GM19239 (cell line): ENCODE data around the gene ANO10.
"Not testable (repeated sequence)": the region's sequence is repeated elsewhere in the genome, so short reads cannot be mapped to it uniquely, and the experiment has no call there.

Experiments used
- DNase-seq: peaks from one replicate; pipeline ENCODE4 v3.0.0; 2011; ENCODE audit warnings: low spot score; ENCODE audit not compliant: insufficient read length
- FAIRE-seq: peaks from 2 replicates; lab custom pipeline; 2011; peaks lifted over from hg19 to GRCh38; lab: Jason Lieb, UNC

Gene ANO10

DNA sequence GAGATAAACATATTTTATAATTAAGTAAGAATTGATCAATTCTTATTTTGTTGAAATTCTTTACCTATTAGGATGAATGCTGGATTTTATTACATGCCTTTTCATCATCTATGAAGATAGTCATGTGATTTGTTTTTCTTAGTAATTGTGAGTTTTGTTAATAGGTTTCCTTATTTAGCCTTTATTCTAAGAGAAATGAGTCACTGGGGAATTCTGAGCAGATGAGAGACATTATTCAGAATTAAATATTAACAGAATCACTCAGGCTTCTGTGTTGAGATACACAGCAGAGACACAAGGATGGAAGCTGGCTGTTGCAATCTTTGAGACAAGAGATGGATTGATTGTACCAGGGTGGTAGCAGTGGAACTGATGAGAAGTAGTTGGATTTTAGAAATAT is 7.4 kb upstream of the ANO10 start:
- no peak for FAIRE-seq
- DNase-seq, result no peak

DNA sequence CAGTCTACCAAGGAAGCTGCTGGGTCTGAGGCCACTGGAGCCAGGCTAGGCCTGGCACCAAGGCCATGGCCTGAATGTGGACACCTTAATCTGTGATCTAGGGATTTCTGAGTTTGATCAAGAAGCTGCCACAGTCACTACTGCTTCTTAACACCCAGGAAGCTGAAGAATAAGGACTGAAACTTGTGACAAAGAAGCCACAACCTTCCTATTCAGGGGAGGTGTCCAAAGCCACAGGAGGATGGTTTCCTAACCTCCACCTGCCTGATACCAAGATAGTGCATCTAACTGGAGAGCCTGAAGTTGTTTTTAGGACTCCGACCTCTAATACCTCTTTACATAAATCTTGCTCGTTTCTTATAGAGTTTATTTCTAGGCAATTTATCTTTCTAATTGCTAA is 5.5 kb upstream of the ANO10 start:
- DNase-seq, result no peak
- FAIRE-seq, result peak; percentile 63

DNA sequence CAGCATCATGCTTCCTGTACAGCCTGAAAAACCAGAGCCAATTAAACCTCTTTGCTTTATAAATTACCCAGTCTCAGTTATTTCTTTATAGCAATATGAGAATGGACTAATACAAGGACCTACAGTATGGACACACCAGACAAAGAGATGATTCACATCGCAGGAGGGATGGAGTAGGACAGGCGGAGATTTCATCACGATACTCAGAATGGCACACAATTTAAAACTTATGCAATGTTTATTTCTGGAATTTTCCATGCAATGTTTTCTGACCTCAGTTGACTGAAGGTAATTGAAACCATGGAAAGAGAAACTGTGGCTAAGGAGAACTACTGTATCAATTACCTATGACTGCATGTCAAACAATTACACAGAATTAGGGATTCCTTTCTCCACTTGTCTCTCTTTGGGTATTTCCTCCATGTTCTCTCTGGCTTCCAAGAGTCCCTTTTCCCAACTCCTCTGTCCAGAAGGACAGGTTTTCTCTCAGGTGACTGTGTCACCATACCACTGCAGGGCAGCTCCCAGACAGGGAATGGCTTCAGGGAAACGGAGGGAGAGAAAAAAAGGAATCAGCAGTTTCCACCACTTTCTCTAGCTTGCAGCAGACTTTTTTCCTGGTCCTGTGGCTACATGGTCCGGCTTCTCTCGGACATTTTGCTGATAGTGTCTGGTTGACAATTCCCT is 3.0 kb upstream of the ANO10 start:
- FAIRE-seq (no peak), DNase-seq (no peak)

DNA sequence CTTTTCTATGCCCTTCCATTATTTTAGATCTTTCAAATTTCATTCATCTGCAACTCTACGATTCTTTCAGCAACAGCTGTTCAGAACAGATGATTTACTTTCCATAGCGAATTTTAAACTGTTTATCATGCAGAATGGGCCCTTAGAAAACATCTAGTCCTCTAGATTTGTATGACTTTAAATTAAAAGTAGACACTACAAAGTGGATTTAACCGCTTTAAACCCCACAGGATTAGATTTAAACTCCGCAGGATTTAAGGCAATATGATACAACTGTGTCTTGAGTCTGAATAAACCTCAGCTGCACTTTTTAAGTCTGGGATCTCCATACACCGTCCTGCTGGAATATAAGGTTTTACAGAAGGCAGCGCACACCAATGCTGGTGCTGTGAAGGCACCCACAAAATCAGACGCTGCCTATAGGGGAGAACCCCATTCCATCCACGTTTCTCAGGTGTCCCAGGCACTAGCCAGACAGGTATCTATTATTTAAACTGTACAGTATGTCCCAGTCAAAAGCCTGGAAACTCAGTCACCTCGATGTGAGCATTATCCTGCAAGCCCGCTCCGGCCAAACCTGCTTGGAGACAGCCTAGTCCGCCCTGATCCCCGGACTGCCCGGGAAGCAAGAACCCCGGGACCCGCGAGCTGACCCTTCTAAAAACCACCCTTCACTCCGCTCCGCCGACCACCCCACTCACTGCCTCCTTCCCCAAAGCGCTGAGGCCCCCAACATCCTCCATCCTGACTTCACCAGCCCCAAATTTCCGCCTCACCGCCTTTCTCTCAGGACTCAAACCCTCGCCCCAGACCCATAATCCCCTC is 768 bp downstream of the ANO10 start:
- FAIRE-seq (peak; percentile 54), DNase-seq (no peak)

DNA sequence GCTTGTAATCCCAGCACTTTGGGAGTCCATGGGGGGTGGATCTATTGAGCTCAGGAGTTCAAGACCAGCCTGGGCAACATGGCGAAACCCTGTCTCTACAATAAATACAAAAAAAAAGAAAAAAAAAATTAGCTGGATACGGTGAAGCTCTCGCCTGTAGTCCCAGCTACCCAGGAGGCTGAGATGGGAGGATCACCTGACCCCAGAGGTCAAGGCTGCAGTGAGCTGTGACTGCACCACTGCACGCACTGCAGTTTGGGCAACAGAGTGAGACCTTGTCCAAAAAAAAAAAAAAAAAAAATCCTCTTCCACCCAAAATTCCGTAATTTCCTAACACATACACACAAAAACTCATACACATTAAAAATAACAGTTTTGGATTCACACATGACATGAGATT is 2.2 kb downstream of the ANO10 start:
- FAIRE-seq, result no peak
- no peak for DNase-seq

DNA sequence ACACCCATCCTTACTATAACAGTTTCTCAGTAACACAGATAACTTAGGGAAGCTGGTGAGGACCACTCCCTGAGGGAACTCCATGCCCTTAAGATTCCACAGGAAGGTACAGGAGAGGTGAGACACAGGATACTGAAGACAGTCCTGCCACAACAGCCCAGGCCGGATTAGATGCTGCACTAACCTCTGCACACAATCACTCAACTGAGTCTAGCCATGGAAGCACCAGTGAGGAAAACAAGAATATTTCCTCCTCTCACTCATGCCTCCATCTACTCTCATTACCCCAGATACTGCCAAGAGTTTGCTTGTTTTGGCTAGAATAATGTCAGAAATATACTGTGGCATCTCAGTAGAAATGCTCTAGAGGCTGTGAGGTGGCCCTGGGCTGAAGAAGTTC is 3.7 kb downstream of the ANO10 start:
- no peak for FAIRE-seq
- no peak for DNase-seq

DNA sequence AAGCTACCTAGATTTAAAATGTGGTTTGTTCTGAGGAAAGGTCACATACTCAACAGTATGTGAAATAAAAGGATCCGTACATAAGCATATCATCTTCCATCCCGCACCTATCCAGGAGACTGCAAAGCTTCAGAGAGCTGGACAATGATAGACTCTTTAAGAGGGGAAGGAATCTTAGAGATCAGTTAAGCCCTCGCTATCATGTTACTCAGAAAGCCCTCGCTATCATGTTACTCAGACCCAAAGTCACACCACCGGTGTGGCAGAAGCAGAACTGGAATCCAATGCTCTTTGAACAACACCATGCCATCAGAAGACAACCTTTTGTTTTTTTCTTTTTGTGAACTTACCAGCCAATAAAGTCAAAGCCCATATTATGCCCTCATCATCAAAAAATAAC is 5.8 kb downstream of the ANO10 start:
- DNase-seq, result no peak

DNA sequence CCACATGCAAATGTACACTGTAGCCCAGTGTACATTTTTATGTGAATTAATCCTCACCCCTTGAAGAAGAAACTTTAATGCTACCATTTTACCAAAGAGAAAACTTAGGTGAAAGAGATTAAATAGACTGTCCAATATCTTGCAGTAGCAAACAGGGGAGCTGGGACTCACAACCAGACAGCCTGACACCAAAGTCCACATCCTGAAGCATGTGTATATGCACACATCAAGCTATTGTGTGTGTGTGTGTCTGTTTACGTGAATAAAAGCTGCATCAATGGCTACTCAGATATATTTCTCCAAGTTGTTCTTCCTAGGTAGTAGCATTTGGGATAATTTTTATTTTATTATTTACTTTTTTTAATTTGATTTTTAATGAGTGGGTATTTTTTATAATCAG is 6.7 kb downstream of the ANO10 start:
- DNase-seq (no peak), FAIRE-seq (no peak)

More for the DNA sequence above, 5.8 kb downstream of the ANO10 start:
- FAIRE-seq, result no peak

DNA sequence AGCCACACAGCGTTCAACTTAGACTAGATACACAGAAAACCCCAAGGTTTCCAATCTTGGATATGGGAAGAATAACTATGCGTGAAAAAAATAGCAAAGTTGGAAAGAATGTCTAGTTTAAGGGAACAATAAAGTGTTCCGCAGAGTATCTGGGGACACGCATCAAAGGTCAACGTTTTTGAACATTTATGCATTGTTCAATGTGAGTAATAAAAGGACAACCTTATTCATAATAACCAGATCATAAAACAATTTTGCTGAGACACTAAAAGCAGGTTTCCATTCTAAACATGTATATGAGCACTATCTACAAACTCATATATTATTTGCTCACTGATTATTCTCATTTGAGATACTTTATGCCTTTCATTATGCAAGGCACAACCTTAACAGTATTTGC is 7.8 kb downstream of the ANO10 start:
- FAIRE-seq (no peak), DNase-seq (no peak)

DNA sequence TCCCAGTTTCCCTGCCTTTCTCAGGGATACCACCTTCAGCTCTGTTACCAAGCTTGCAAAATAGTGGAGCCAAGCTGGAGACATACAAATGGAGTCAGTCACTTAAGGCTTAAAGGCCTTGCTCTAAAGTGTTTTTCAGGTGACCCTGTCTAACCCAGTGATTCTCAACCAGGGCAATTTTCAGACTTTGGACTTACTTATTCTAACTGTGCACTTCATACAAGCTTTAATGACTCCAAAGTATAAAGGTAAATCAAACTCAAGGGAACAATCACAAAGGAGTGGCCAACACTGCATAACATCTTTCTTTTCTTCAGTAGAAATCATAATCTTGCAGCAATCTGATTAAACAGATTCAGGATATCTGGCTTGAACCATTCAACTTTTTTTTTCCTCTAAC is 9.4 kb downstream of the ANO10 start:
- FAIRE-seq, result no peak
- no peak for DNase-seq

DNA sequence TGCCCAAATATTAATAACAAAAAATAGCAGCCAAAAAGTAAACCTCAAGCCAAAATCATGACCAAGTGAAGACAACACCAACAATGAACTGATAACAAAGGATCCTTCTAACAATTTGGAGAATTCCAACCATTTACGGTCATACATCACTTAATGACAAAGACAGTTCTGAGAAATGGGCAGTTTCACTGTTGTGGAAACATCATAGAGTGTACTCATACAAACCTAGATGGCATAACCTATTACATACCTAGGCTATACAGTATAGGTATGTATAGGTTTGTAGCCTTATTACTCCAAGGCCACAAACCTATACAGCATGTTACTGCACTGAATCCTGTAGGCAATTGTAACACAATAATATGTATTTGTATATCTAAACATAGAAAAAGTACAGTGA is 12.4 kb downstream of the ANO10 start:
- no peak for FAIRE-seq
- DNase-seq, result no peak

DNA sequence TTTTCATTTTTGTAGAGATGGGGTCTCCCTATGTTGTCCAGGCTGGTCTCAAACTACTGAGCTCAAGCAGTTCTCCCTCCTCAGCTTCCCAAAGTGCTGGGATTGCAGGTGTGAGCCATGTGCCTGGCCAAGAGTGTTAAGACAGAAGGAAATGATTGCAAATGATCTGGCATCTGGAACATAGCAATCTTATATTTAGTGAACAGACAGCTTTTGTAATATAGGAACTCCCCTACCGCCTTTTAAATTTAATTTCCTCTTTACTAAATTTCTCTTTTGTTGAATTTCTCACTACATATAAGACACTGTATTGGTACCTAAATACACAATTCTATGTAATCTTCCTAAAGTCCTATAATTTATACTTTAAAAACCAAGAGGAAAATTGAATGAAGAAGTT is 13.1 kb downstream of the ANO10 start:
- DNase-seq (no peak), FAIRE-seq (no peak)

DNA sequence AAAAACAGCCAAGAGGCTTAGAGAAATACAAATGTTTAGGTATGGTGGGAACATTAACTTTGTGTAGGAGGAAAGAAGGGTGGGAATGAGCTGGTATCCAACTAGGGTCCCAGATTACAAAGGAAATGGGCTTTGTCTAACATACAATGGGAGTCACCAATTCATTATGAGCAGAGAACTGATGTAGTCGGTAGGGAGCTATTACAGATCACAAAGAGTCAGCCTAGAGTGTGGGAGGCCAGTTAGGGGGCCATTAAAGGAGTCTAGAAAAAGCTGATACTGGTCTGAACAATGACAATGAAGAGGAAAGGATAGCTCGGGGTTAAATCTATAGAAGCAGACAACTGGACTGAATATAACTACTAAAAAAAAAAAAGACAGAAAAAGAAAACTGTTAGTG is 15.5 kb downstream of the ANO10 start:
- DNase-seq (no peak), FAIRE-seq (no peak)

DNA sequence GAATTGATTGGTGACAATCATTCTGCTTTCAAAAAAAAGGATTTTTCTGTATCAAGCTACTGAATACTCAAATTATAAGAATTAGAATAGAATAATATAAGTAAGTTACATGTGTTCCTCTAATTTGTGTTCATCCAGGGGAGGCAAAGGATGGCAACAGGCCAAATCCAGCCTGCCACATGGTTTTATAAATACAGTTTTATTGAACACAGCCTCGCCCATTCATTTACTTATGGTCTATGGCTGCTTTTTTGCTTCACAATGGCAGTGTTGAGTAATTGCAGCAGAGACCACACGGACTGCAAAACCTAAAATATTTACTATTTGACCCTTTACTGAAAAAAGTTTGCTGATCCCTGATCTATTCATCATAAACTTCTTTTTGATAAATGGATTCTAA is 21.9 kb downstream of the ANO10 start:
- not testable (repeated sequence) for FAIRE-seq, DNase-seq

DNA sequence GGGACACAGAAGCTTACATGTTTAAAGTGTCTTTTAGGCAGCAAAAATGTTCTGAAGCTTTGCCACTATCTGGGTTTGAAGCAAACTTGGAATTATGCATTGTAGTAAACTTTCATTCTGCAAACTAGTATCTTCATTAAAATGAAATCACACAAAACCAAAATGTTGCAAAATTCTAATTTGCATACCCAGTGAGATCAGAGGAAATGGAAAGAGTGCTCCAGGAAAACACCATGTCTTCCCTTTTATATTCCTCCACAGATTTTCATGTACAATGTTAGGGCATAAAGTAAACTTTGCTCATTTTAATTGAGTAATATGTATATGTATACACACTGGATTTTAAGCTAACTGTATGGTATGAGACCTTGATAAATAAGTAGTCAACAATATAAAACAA is 23.9 kb downstream of the ANO10 start:
- peak; percentile 52 for FAIRE-seq
- DNase-seq, result no peak

DNA sequence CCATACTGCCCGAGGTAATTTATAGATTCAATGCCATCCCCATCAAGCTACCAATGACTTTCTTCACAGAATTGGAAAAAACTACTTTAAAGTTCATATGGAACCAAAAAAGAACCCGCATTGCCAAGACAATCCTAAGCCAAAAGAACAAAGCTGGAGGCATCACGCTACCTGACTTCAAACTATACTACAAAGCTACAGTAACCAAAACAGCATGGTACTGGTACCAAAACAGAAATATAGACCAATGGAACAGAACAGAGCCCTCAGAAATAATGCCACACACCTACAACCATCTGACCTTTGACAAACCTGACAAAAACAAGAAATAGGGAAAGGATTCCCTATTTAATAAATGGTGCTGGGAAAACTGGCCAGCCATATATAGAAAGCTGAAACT is 25.6 kb downstream of the ANO10 start:
- not testable (repeated sequence) for DNase-seq, FAIRE-seq

DNA sequence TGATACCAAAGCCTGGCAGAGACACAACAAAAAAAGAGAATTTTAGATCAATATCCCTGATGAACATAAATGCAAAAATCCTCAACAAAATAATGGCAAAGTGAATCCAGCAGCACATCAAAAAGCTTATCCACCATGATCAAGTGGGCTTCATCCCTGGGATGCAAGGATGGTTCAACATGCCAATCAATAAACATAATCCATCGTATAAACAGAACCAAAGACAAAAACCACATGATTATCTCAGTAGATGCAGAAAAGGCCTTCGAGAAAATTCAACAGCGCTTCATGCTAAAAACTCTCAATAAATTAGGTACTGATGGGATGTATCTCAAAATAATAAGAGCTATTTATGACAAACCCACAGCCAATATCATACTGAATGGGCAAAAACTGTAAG is 26.5 kb downstream of the ANO10 start:
- not testable (repeated sequence) for FAIRE-seq, DNase-seq

DNA sequence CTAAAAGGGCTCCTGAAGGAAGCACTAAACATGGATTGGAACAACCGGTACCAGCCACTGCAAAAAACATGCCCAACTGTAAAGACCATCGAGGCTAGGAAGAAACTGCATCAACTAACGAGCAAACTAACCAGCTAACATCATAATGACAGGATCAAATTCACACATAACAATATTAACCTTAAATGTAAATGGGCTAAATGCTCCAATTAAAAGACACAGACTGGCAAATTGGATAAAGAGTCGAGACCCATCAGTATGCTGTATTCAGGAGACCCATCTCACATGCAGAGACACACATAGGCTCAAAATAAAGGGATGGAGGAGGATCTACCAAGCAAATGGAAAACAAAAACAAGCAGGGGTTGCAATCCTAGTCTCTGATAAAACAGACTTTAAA is 28.2 kb downstream of the ANO10 start:
- FAIRE-seq, DNase-seq: not testable (repeated sequence)

DNA sequence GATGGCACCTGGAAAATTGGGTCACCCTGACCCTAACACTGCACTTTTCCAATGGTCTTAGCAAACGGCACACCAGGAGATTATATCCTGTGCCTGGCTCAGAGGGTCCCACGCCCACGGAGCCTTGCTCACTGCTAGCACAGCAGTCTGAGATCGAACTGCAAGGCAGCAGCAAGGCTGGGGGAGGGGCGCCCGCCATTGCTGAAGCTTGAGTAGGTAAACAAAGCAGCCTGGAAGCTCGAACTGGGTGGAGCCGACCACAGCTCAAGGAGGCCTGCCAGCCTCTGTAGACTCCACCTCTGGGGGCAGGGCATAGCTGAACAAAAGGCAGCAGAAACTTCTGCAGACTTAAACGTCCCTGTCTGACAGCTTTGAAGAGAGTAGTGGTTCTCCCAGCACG is 29.9 kb downstream of the ANO10 start:
- FAIRE-seq, DNase-seq: not testable (repeated sequence)

DNA sequence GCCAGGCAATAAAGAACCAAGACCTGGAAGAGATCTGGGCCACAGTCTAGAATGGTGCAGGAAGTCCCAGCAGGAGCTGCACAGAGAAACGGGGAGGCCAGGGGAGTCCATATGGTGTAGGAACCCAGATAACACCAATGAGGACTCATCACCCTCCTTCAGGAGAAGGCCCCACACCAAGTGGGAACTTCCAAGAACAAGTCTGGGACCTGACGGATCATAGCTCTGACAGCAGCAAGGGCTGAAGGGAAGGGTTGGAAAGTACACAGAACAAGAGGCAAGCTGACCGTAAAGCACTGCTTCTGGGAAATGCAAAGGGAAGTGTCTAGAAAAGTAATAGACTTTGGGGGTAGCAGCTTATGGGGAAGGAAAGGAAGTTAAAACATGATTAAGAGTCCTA is 34.5 kb downstream of the ANO10 start:
- DNase-seq, result no peak
- no peak for FAIRE-seq

DNA sequence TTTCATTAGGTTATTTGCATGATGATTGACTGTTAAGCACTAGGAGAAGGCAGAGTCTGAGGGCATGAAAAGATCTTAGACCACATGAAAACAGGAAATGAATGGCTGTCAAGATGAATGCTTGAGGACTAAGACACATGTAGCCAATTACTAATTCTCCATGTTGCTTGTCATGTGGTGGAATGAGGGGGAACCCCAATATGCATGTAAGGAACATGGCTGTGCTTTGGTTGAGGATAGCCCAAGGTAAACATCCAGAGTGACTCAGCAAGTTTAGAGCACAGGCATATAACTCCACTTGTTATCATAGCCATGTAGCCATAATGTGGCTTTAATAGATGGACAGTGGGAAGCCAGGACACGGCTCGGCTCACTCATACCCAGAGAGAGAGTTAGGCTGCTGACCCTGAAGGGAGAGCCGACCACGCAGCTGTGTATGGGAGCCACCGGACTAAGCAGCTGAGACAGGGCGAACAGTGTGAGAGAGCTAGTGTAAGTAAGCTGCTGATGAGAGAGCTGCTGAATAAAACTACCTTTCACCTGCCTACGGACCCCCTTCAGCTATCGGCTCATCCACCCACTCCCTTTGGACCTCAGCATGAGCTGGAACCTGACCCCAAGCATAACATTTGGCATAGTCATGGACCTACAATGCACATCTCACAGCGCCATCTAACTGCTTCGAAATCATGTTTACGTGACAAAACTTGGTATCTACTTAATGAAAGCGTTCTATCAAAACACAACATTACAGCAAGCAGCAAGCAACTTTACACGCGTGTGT is 37.6 kb downstream of the ANO10 start:
- FAIRE-seq, result no peak
- DNase-seq, result no peak
